Measurements from ENCODE around the gene GPX2. TPM values are rescaled to one million over a fixed set of nuclear protein-coding genes. Genes with fewer than 3 reads are reported as not detected.

Gene GPX2
- total and polyA plus RNA-seq, 2 donors (not counting 3 experiments of a cell fraction or from before 2014, with no cell fraction given) = not detected

- BruUV-seq (replicated peaks) = no TSS peak
- H3K9ac ChIP-seq (replicated peaks; ENCODE audit: extremely low read depth, insufficient read depth, low read length) = no peak overlapping the region
- TF ChIP-seq EZH2 (IDR thresholded peaks at IDR 0.05; ENCODE audit: borderline replicate concordance, low read depth, low read length, severe bottlenecking) = no peak
- TF ChIP-seq POLR2A (IDR thresholded peaks at IDR 0.05; ENCODE audit: low read depth, low read length) = no peak
- TF ChIP-seq FOS (IDR thresholded peaks at IDR 0.05; ENCODE audit: borderline replicate concordance, insufficient read depth, low read length) = no peak
- no peak for TF ChIP-seq JUN (IDR thresholded peaks at IDR 0.05; ENCODE audit: borderline replicate concordance, insufficient read depth, insufficient read length, low read depth)
- no peak for TF ChIP-seq CTCF (IDR thresholded peaks at IDR 0.05; ENCODE audit: extremely low read depth in 1 of 2, insufficient read depth in 1 of 2, low read depth in 1 of 2, low read length in 2 of 2)
- TF ChIP-seq, protein P1, sequence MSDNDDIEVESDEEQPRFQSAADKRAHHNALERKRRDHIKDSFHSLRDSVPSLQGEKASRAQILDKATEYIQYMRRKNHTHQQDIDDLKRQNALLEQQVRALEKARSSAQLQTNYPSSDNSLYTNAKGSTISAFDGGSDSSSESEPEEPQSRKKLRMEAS (IDR thresholded peaks at IDR 0.05; ENCODE audit: insufficient read depth, insufficient read length) = no peak
- TF ChIP-seq MYC (IDR thresholded peaks at IDR 0.05; ENCODE audit: low read depth, low read length) = no peak
- TF ChIP-seq GATA2 (IDR thresholded peaks at IDR 0.05; ENCODE audit: insufficient read depth, insufficient read length, low read depth, low read length) = no peak
- no peak for TF ChIP-seq POLR2AphosphoS5 (IDR thresholded peaks at IDR 0.05; ENCODE audit: insufficient read depth, low read depth, low read length)
- H2AFZ ChIP-seq (ENCODE audit: low read depth, low read length) = no peak overlapping the region
- FAIRE-seq = no peak
- no peak overlapping the region for H3K27ac ChIP-seq (ENCODE audit: insufficient read depth, low read depth, low read length)
- H3K27me3 ChIP-seq (ENCODE audit: control insufficient read depth in 2 of 2, insufficient read depth in 2 of 2, low read length in 2 of 2) = no peaks in the 10 kb centered on the region
- H4K20me1 ChIP-seq (replicated peaks; ENCODE audit: control insufficient read depth, extremely low read depth, insufficient read depth, low read length) = no peaks in the 10 kb centered on the region
- dilution Hi-C loops (cut with MboI; ENCODE audit: extremely low pct_ligation_motif_present, low sequenced_read_pairs) = no loop called here
- no peaks in the 10 kb centered on the region for H3K9me3 ChIP-seq (replicated peaks; ENCODE audit: control insufficient read depth, insufficient read depth, low read length)
- H3K79me2 ChIP-seq (ENCODE audit: control insufficient read depth, insufficient read depth, low read length) = no peaks in the 10 kb centered on the region
- H3K36me3 ChIP-seq (ENCODE audit: control insufficient read depth in 2 of 2, extremely low read depth in 1 of 2, insufficient read depth in 2 of 2, low read length in 2 of 2) = peaks cover 0 to 4% of the 10 kb centered on the region in 2 experiments
- no peaks in the 10 kb centered on the region for H3K4me1 ChIP-seq (ENCODE audit: control insufficient read depth, extremely low read depth, insufficient read depth, low read length)
- ChIA-PET POLR2A (no interaction called here), CTCF (interaction anchor here (0.6 to 1.5 kb wide), 5 partner anchors 24 to 135 kb away, joined by 3 to 4 read pairs (median 3); no protein-coding TSS in a partner anchor)
- intact Hi-C loops (cut with micrococcal nuclease) = no loop called here
- DNase-seq (ENCODE audit: low read depth, low spot score) = no peak
- no peaks in the 10 kb centered on the region for H3K9me1 ChIP-seq (replicated peaks; ENCODE audit: control insufficient read depth, extremely low read depth, insufficient read depth, low read length)
- no peak overlapping the region for H3K4me2 ChIP-seq (ENCODE audit: insufficient read depth, low read length)
- H3K4me3 ChIP-seq (replicated peaks in 1 of 3; ENCODE audit: insufficient read depth in 1 of 3, low read depth in 1 of 3, low read length in 3 of 3) = no peak overlapping the region
Measured at GRCh38 chr14:64958743-64959142, 16.2 kb upstream of the GPX2 start.
